HG02678 (cell line): ENCODE data around the gene ABHD16A.

Experiments used
- ATAC-seq: cut with Tn5 transposase; IDR thresholded peaks from one replicate; pipeline ENCODE4 v1.9.1; 2021; ENCODE audit warnings: mild to moderate bottlenecking, moderate library complexity; ENCODE audit not compliant: unreplicated experiment

The ABHD16A gene

DNA sequence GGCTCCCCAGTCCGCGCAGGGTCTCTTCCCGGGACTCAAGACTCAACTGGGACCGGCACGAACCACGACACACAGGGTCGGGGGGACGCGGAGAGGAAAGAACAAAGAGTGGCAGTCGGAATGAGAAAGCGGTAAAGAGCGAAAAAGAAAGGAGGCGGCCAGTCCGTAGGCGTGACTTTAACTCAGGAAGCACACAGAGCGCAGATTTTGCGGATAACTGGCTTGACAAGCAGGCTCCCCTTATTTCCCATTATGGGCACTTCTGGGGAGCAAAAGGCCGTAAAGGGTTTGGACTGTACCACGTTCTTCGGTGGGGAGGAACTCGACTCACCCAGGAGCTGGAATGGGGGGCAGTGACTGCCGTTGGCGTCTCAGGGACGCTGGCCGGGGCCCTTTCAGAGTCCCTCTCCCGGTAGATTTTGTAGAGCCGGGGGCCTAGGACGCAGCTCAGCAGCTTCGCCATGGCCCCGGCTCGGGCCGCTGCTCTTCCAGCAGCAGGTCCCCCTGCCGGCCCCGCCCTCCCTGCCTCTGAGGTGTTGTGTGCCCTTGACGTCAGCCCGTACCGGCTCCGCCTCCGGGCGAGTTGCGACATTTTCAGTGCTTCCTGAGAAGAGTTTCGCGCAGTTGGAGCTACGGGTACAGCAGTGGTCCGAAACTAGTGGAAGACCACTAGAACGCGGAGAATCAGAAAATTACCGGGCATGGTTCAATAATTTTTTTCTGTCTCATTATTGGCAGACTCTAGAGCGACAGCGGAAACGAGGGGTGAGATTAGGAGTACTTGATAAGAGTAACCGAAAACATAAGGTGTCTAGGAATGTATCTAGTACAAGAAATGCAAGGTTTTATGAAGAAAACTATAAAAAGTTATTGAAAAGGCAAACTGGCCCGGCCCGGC lies at the start of gene ABHD16A:
Gene ABHD16A, minus strand, starts transcription at position 506 of the 898 bp plus-strand sequence. Its CDS starts 43 bp downstream, at position 463.
- ATAC-seq = peak; percentile 88

DNA sequence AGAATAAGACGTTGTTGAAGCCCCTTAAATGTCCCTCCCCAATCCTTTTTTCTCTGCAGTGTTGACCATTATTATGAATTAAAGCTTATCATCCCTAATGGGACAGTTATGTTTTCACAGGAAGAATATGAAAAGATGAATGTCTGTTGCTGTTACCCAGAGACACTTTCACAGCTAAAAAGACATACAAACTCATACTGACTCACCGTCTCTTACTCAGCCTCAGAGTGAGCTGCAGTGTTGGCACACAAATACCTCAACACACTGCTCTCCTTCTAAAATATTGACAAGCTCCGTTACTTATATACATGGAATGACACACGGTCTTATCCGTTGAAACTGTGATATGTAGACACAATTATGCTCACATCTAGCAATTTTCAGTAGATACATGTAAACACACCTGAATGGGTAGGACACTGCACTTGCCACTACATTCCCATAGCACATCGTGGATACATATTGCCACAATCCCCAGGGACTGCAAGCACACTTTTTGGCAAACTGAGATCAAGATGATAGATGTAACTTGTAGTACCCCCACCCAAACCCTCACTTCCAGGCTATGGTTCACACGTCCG lies 49.7 kb upstream of the ABHD16A start:
- ATAC-seq = no peak

GRCh38 chr6:31750411-31751022 lies 47.4 kb upstream of the ABHD16A start:
- no peak for ATAC-seq

DNA sequence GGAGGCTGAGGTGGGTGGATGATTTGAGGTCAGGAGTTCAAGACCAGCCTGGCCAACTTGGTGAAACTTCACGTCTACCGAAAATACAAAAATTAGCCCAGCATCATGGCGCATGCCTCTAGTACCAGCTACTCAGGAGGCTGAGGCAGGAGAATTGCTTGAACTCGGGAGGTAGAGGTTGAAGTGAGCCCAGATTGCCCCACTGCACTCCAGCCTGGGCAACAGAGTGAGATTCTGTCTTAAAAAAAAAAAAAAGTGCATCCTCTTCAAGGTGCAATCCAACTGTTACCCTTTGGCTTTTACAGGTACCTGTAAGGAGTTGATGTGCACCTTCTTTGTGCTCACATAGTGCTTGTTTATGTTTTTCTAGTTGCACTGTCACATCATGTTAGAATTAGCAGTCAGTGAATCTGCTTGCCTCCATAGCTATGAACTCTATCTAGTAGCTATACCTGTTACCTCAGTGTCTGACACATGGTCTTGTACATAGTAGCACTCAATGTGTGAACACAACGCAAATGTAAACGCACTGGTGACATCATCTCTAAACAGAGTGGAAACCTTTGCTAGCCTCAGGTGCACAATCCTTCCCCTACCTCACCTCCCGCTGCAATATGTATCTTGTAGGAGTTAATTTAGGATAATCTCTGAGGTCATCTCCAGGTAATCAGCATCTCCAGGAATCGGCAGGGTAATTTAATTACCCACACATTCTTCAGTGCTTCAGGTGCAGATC lies 46.3 kb upstream of the ABHD16A start:
- ATAC-seq = no peak

- ATAC-seq = no peak
Measured at GRCh38 chr6:31744422-31744821, 41.3 kb upstream of the ABHD16A start.

DNA sequence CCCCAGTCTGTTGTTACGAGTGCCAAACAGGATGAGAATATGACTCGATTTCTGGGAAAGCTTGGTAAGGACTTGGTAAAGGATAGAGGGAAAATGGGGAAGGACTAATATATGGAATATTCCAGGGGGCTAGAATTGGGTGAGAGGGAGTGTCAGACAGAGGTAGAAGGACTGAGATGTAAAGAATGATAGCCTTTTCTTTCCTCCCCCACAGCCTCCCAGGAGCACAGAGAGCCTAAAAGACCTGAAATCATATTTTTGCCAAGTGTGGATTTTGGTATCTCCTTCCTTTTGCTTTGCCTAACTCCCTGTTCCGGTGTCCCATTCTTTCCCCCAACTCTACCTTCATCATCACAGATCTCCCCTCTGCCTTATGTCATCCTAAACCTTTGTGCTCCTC lies 39.8 kb upstream of the ABHD16A start:
- no peak for ATAC-seq

DNA sequence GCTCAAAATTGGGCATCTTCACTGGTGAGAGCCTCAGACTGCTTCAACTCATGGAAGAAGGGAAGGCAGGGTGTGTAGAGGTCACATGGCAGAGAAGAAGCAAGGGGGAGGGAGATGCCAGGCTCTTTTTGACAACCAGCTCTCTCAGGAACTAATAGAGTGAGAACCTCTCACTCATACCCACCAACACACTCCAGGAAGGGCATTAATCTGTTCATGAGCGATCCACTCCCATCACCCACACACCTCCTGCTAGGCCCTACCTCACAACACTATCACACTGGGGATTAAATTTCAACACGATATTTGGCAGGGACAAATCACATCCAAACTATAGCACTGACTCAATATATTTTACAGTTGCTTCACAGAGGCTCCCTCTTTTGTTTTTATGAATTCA lies 38.7 kb upstream of the ABHD16A start:
- ATAC-seq = no peak

DNA sequence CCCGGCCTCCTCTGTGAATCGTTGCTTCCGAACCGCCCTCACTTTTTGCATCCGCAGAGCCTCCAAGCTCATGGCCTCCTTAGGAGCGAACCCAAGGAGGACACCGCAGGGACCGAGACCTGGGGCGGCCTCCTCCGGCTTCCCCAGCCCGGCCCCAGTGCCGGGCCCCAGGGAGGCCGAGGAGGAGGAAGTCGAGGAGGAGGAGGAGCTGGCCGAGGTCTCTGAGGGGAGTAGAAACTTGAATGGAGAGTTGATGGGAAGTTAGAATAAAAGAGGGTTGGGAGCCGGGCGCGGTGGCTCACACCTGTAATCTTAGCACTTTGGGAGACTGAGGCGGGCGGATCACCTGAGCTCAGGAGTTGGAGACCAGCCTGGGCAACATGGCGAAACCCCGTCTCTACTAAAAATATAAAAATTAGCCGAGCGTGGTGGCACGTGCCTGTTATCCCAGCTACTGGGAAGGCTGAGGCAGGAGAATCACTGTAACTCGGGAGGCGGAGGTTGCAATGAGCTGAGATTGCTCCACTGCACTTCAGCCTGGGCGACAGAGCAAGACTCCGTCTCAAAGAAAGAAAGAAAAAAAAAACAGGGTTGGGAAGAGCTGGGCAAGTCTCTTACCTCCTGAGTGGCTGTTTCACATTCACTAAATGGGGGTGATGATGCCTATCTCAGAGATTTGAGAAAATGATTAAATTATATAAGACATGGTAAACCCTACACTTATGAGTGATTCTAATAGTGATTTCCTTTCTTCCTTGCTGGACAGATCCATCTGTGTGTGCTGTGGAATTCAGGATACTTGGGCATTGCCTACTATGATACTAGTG lies 37.5 kb upstream of the ABHD16A start:
- no peak for ATAC-seq

DNA sequence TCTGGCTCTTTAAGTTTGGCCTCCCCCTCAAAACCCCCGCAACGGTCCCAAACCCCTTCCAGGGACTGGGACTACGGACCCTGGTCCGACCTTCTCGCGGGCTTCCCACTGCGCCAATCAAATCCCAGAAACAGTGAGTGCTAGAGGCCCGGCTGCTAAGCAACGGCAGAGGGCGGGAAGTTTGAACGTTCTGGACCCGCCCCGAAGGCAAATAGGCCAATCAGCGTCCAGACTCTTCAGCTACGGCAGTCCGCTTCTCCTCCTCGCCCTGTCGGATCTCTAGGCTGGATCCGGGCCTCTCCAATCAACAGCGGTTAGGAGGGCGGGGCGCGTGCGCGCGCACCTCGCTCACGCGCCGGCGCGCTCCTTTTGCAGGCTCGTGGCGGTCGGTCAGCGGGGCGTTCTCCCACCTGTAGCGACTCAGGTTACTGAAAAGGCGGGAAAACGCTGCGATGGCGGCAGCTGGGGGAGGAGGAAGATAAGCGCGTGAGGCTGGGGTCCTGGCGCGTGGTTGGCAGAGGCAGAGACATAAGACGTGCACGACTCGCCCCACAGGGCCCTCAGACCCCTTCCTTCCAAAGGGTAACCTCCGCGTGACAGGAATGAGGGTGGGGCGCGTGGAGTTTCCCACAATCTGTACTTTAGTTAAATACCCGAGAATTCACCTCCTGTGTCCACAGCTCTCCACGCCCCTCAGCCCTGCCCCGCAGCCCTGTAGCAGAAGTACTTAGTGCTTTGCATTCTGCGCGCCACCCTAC lies 36.7 kb upstream of the ABHD16A start, which contains the start of gene MSH5:
Gene MSH5, plus strand, starts transcription at position 367 of the 758 bp plus-strand sequence. CDS start 462 bp downstream, outside the sequence.
- ATAC-seq = peak; percentile 84

GRCh38 chr6:31737991-31738979 lies 35.2 kb upstream of the ABHD16A start:
- no peak for ATAC-seq

DNA sequence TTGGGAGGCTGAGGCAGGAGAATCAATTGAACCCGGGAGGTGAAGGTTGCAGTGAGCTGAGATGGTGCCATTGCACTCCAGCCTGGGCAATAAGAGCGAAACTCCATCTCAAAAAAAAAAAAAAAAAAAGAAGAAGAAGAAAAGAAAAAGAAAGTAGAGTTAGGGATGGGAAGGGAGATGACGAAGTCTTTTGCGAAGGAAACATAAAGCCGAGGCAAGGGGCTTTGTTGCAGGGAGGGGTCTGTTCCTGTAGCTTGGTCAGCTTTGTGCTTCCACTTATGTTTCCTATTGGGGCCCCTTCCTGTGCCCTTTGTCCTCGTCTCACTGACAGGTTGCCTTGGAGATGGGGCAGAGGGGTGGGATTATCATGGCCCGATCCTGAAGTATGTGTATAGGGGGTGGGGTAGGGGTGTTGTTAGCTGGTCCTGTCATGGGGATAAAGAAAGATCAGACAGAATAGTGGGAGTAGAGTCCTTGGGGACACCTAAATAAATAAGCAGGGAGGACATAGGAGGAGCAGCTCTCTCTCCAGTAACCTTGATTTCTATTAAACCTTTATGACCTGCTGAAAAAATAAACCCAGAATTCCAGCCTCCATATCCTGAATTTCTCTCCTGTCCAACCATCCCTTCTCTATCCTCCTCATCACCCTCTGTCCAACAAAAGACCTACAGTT lies 34.3 kb upstream of the ABHD16A start:
- no peak for ATAC-seq

DNA sequence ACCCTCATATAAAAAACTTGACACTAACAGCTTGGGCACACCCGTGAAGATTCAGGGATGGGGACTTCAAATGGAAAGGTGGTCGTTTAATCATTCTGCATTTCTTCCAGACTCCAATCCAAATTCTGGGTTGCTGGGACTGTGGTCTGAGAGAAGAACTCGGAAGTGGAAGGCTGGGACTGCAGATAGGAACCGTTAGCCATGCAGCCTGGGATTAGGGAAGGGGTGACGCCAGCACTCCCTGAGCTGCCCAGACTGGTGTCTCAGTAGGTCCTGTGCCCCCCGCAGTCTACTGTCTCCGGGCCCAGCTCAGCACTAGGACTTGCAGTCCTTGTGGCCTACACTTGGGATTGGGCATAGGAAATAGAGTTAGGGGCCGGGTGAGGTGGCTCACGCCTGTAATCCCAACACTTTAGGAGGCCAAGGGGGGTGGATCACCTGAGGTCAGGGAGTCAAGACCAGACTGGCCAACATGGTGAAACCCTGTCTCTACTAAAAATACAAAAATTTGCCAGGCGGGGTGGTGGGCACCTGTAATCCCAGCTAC lies 33.7 kb upstream of the ABHD16A start:
- no peak for ATAC-seq

DNA sequence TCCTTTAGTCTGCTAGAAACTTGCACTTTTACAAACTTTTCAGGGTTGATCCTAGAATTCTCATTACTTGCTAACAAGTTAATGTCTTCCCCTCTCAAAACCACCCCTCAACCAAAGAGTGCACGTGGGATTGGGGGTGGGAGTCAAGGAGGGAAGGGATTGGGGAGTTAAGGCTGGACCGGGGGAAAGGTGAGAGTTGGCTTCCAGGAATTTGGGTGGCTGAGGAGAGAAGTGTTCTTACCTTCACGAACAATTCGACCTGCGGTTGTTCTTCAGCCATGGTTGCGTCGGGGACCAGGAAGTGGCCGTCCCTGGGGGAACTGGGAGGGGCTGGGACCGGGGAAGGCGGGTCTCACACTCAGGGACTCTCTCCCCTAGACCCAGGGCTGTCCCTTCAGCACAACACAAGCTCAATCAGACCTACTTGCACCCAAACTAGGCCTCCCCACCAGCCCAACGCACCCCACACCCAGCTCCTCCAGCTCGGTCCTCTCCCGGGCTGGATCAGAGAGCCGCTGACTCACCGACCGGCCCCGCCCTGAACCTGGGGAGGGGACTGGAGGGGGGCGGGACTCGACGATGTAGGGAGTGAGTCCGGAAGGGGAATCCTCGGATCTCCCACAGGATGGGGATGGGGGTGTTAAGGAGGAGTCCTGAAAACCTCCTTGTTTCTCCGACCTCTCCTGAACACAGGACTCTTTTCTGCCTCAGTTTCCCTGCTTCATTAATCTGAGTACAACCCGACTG lies 33.1 kb upstream of the ABHD16A start, which contains the start of gene CLIC1:
Gene CLIC1, minus strand, starts transcription at position 510 of the 747 bp plus-strand sequence. Its CDS starts 230 bp downstream, at position 280.
- ATAC-seq = no peak

- no peak for ATAC-seq
Measured at GRCh38 chr6:31734821-31735406, 31.8 kb upstream of the ABHD16A start.

GRCh38 chr6:31734247-31734820 lies 31.2 kb upstream of the ABHD16A start:
- ATAC-seq = no peak

- no peak for ATAC-seq
Measured at GRCh38 chr6:31733734-31734133, 30.6 kb upstream of the ABHD16A start.
